ENCODE results near the gene AEBP2.

AEBP2 gene

DNA sequence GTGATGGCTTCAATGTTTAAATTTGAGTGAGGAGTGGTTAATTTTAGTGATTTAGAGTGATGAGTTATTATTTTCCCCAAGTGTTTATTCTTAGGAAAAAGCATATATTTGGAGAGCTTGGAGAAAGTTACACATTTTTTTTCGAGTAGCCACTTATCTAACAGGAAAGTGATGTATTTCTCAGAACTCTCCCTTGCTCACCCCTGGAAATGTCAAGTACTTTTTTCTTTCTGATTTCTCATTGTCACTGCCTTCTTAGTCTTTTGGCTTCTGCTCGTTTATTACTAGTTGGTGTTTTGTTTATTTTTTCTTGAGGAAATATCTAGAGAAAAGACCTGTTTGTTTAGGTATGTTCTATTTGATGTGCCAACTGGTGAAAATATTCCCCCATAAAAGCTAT, 58.8 kb downstream of the AEBP2 start:
- Histone ChIP-seq H3K4me1 (ENCODE audit: control insufficient read depth in 2 of 2, insufficient read depth in 2 of 2, low read length in 2 of 2) (no peaks in the 10 kb centered on the region), H3K27me3 (ENCODE audit: control insufficient read depth in 2 of 2, insufficient read depth in 2 of 2, low read length in 2 of 2) (no peaks in the 10 kb centered on the region), H3K27ac (ENCODE audit: low read depth in 2 of 2, low read length in 2 of 2) (no peak overlapping the region), H3K4me3 (ENCODE audit: low read length in 2 of 2) (no peak overlapping the region), H3K9me3 (ENCODE audit: control insufficient read depth in 2 of 2, low read length in 2 of 2) (no peaks in the 10 kb centered on the region), H3K9ac (ENCODE audit: low read depth in 1 of 2, low read length in 2 of 2) (no peak overlapping the region), H3K36me3 (ENCODE audit: control insufficient read depth in 2 of 2, insufficient read depth in 2 of 2, low read length in 2 of 2) (peaks cover 16% of the 10 kb centered on the region in 2 donors)

- H3K27me3 ChIP-seq (ENCODE audit: control insufficient read depth in 2 of 2, insufficient read depth in 2 of 2, low read length in 2 of 2) = no peaks in the 10 kb centered on the region
- H3K9me3 ChIP-seq (ENCODE audit: control insufficient read depth in 2 of 2, low read length in 2 of 2) = no peaks in the 10 kb centered on the region
- no peak overlapping the region for H3K9ac ChIP-seq (ENCODE audit: low read depth in 1 of 2, low read length in 2 of 2)
- H3K27ac ChIP-seq (ENCODE audit: low read depth in 2 of 2, low read length in 2 of 2) = no peak overlapping the region
- H3K4me1 ChIP-seq (ENCODE audit: control insufficient read depth in 2 of 2, insufficient read depth in 2 of 2, low read length in 2 of 2) = no peaks in the 10 kb centered on the region
- H3K4me3 ChIP-seq (ENCODE audit: low read length in 2 of 2) = no peak overlapping the region
- H3K36me3 ChIP-seq (ENCODE audit: control insufficient read depth in 2 of 2, insufficient read depth in 2 of 2, low read length in 2 of 2) = peaks cover 11 to 17% of the 10 kb centered on the region in 2 donors
Measured at GRCh38 chr12:19499030-19499429, 59.7 kb downstream of the AEBP2 start.

GRCh38 chr12:19506497-19506896, 67.2 kb downstream of the AEBP2 start:
- Histone ChIP-seq H3K27me3 (ENCODE audit: control insufficient read depth in 2 of 2, insufficient read depth in 2 of 2, low read length in 2 of 2) (no peaks in the 10 kb centered on the region), H3K4me3 (ENCODE audit: low read length in 2 of 2) (no peak overlapping the region), H3K9me3 (ENCODE audit: control insufficient read depth in 2 of 2, low read length in 2 of 2) (no peaks in the 10 kb centered on the region), H3K36me3 (ENCODE audit: control insufficient read depth in 2 of 2, insufficient read depth in 2 of 2, low read length in 2 of 2) (peaks cover 2 to 11% of the 10 kb centered on the region in 2 donors), H3K27ac (ENCODE audit: low read depth in 2 of 2, low read length in 2 of 2) (no peak overlapping the region), H3K9ac (ENCODE audit: low read depth in 1 of 2, low read length in 2 of 2) (no peak overlapping the region), H3K4me1 (ENCODE audit: control insufficient read depth in 2 of 2, insufficient read depth in 2 of 2, low read length in 2 of 2) (no peaks in the 10 kb centered on the region)

GRCh38 chr12:19507823-19508222, 68.5 kb downstream of the AEBP2 start:
- no peaks in the 10 kb centered on the region for H3K27me3 ChIP-seq (ENCODE audit: control insufficient read depth in 2 of 2, insufficient read depth in 2 of 2, low read length in 2 of 2)
- H3K9me3 ChIP-seq (ENCODE audit: control insufficient read depth in 2 of 2, low read length in 2 of 2) = no peaks in the 10 kb centered on the region
- H3K9ac ChIP-seq (ENCODE audit: low read depth in 1 of 2, low read length in 2 of 2) = no peak overlapping the region
- H3K4me3 ChIP-seq (ENCODE audit: low read length in 2 of 2) = no peak overlapping the region
- no peaks in the 10 kb centered on the region for H3K4me1 ChIP-seq (ENCODE audit: control insufficient read depth in 2 of 2, insufficient read depth in 2 of 2, low read length in 2 of 2)
- no peak overlapping the region for H3K27ac ChIP-seq (ENCODE audit: low read depth in 2 of 2, low read length in 2 of 2)
- H3K36me3 ChIP-seq (ENCODE audit: control insufficient read depth in 2 of 2, insufficient read depth in 2 of 2, low read length in 2 of 2) = peaks cover 2 to 11% of the 10 kb centered on the region in 2 donors

DNA sequence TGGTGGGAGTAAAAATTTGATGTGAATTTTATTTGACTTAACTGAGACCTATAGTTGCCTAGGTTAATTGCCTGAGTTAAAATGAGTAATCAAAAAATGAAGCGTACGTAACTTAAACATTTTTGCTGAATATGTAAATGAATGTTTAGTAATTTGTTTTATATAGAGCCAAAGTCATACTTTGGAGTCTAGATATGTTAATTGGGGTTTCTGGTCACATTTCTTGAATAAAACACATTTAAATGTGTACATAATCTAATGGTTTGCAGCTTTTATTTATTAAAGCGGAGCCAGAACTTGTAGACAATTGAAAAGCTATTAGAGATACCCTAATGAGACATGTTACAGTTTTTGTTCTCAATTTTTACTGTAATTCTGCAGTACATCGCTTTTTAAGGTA, 71.2 kb downstream of the AEBP2 start:
- no peaks in the 10 kb centered on the region for H3K27me3 ChIP-seq (ENCODE audit: control insufficient read depth in 2 of 2, insufficient read depth in 2 of 2, low read length in 2 of 2)
- no peaks in the 10 kb centered on the region for H3K4me1 ChIP-seq (ENCODE audit: control insufficient read depth in 2 of 2, insufficient read depth in 2 of 2, low read length in 2 of 2)
- H3K9me3 ChIP-seq (ENCODE audit: control insufficient read depth in 2 of 2, low read length in 2 of 2) = no peaks in the 10 kb centered on the region
- H3K4me3 ChIP-seq (ENCODE audit: low read length in 2 of 2) = no peak overlapping the region
- H3K27ac ChIP-seq (ENCODE audit: low read depth in 2 of 2, low read length in 2 of 2) = no peak overlapping the region
- H3K9ac ChIP-seq (ENCODE audit: low read depth in 1 of 2, low read length in 2 of 2) = no peak overlapping the region
- H3K36me3 ChIP-seq (ENCODE audit: control insufficient read depth in 2 of 2, insufficient read depth in 2 of 2, low read length in 2 of 2) = peaks cover 2 to 7% of the 10 kb centered on the region in 2 donors

GRCh38 chr12:19515179-19515578, 75.9 kb downstream of the AEBP2 start:
- no peaks in the 10 kb centered on the region for H3K4me1 ChIP-seq (ENCODE audit: control insufficient read depth in 2 of 2, insufficient read depth in 2 of 2, low read length in 2 of 2)
- H3K9ac ChIP-seq (ENCODE audit: low read depth in 1 of 2, low read length in 2 of 2) = no peak overlapping the region
- peaks cover under 1 to 2% of the 10 kb centered on the region in 2 donors for H3K36me3 ChIP-seq (ENCODE audit: control insufficient read depth in 2 of 2, insufficient read depth in 2 of 2, low read length in 2 of 2)
- no peaks in the 10 kb centered on the region for H3K27me3 ChIP-seq (ENCODE audit: control insufficient read depth in 2 of 2, insufficient read depth in 2 of 2, low read length in 2 of 2)
- no peaks in the 10 kb centered on the region for H3K9me3 ChIP-seq (ENCODE audit: control insufficient read depth in 2 of 2, low read length in 2 of 2)
- no peak overlapping the region for H3K27ac ChIP-seq (ENCODE audit: low read depth in 2 of 2, low read length in 2 of 2)
- no peak overlapping the region for H3K4me3 ChIP-seq (ENCODE audit: low read length in 2 of 2)

DNA sequence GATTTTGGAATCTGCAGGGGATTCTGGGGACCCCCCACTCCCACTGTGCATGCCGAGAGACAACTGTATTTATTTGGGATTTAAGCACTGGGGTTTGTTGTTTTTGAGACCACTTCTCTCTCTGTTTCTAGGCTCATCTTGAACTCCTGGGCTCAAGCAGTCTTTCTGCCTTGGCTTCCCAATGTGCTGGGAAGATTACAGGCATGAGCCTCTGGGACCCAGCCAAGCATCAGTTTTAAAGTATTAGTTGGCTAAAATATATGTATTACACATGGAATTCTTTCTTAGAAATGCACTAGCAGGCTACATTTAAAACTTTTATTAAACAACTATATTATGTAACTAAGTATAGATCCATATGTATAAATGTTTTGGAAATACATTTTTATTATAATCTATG, 78.3 kb downstream of the AEBP2 start:
- Histone ChIP-seq H3K27ac (ENCODE audit: low read depth in 2 of 2, low read length in 2 of 2) (no peak overlapping the region), H3K27me3 (ENCODE audit: control insufficient read depth in 2 of 2, insufficient read depth in 2 of 2, low read length in 2 of 2) (no peaks in the 10 kb centered on the region), H3K9ac (ENCODE audit: low read depth in 1 of 2, low read length in 2 of 2) (no peak overlapping the region), H3K4me3 (ENCODE audit: low read length in 2 of 2) (no peak overlapping the region), H3K36me3 (ENCODE audit: control insufficient read depth in 2 of 2, insufficient read depth in 2 of 2, low read length in 2 of 2) (peaks cover 0 to 2% of the 10 kb centered on the region in 2 donors), H3K9me3 (ENCODE audit: control insufficient read depth in 2 of 2, low read length in 2 of 2) (no peaks in the 10 kb centered on the region), H3K4me1 (ENCODE audit: control insufficient read depth in 2 of 2, insufficient read depth in 2 of 2, low read length in 2 of 2) (no peaks in the 10 kb centered on the region)

DNA sequence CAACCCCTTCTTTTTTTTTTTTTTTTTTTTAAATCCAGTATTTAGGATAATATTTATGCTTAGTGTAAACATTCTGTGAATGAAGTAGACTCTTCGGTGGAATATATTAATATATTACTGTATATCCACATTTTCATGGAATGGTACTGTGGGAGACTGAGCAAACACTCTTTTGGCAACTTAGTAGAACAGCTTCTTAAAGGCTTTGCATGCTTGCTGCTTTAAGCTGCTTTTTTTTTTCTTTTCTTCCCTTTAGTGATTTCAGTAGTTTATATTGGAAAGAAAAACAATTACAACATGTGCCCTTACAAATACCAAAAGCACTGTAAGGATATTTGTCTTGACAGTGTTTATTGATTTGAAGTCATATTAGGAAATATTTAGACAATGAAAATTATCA, 78.9 kb downstream of the AEBP2 start:
- no peak overlapping the region for H3K4me3 ChIP-seq (ENCODE audit: low read length in 2 of 2)
- no peaks in the 10 kb centered on the region for H3K4me1 ChIP-seq (ENCODE audit: control insufficient read depth in 2 of 2, insufficient read depth in 2 of 2, low read length in 2 of 2)
- no peaks in the 10 kb centered on the region for H3K9me3 ChIP-seq (ENCODE audit: control insufficient read depth in 2 of 2, low read length in 2 of 2)
- H3K27me3 ChIP-seq (ENCODE audit: control insufficient read depth in 2 of 2, insufficient read depth in 2 of 2, low read length in 2 of 2) = no peaks in the 10 kb centered on the region
- H3K9ac ChIP-seq (ENCODE audit: low read depth in 1 of 2, low read length in 2 of 2) = no peak overlapping the region
- no peak overlapping the region for H3K27ac ChIP-seq (ENCODE audit: low read depth in 2 of 2, low read length in 2 of 2)
- H3K36me3 ChIP-seq (ENCODE audit: control insufficient read depth in 2 of 2, insufficient read depth in 2 of 2, low read length in 2 of 2) = peaks cover 0 to 2% of the 10 kb centered on the region in 2 donors

GRCh38 chr12:19520646-19521415, 81.5 kb downstream of the AEBP2 start:
- no peaks in the 10 kb centered on the region for H3K9me3 ChIP-seq (ENCODE audit: control insufficient read depth in 2 of 2, low read length in 2 of 2)
- H3K36me3 ChIP-seq (ENCODE audit: control insufficient read depth in 2 of 2, insufficient read depth in 2 of 2, low read length in 2 of 2) = peaks cover 0 to 3% of the 10 kb centered on the region in 2 donors
- no peaks in the 10 kb centered on the region for H3K27me3 ChIP-seq (ENCODE audit: control insufficient read depth in 2 of 2, insufficient read depth in 2 of 2, low read length in 2 of 2)
- H3K4me1 ChIP-seq (ENCODE audit: control insufficient read depth in 2 of 2, insufficient read depth in 2 of 2, low read length in 2 of 2) = no peaks in the 10 kb centered on the region
- H3K9ac ChIP-seq (ENCODE audit: low read depth in 1 of 2, low read length in 2 of 2) = no peak overlapping the region
- no peak overlapping the region for H3K4me3 ChIP-seq (ENCODE audit: low read length in 2 of 2)
- no peak overlapping the region for H3K27ac ChIP-seq (ENCODE audit: low read depth in 2 of 2, low read length in 2 of 2)

DNA sequence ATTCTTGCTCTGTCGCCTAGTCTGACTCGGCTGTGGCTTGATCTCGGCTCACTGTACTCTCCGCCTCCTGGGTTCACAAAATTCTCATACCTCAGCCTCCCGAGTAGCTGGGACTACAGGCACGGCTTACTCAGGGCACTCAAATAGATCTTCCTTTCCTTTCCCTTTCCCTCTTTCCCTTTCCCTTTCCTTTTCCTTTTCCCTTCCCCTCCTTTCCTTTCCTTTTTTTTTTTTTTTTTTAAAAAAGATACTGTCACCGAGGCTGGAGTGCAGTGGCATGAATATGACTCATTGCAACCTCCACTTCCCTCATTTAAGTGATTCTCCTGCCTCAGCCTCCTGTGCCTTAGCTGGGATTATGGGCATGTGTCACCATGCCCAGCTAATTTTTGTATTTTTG, 86.0 kb downstream of the AEBP2 start:
- H3K9ac ChIP-seq (ENCODE audit: low read depth in 1 of 2, low read length in 2 of 2) = no peak overlapping the region
- H3K4me1 ChIP-seq (ENCODE audit: control insufficient read depth in 2 of 2, insufficient read depth in 2 of 2, low read length in 2 of 2) = no peaks in the 10 kb centered on the region
- no peaks in the 10 kb centered on the region for H3K9me3 ChIP-seq (ENCODE audit: control insufficient read depth in 2 of 2, low read length in 2 of 2)
- H3K4me3 ChIP-seq (ENCODE audit: low read length in 2 of 2) = no peak overlapping the region
- no peaks in the 10 kb centered on the region for H3K27me3 ChIP-seq (ENCODE audit: control insufficient read depth in 2 of 2, insufficient read depth in 2 of 2, low read length in 2 of 2)
- peaks cover 0 to 5% of the 10 kb centered on the region in 2 donors for H3K36me3 ChIP-seq (ENCODE audit: control insufficient read depth in 2 of 2, insufficient read depth in 2 of 2, low read length in 2 of 2)
- H3K27ac ChIP-seq (ENCODE audit: low read depth in 2 of 2, low read length in 2 of 2) = no peak overlapping the region

All from mucosa of rectum (tissue), 2 donors.